GM21447 (cell line): ENCODE data around the gene HS3ST6.
"Not testable (repeated sequence)": the region's sequence is repeated elsewhere in the genome, so short reads cannot be mapped to it uniquely, and the experiment has no call there.

ENCODE experiments used
- ATAC-seq: cut with Tn5 transposase; IDR thresholded peaks from one replicate; pipeline ENCODE4 v1.9.1; 2021; ENCODE audit not compliant: unreplicated experiment

Gene HS3ST6

DNA sequence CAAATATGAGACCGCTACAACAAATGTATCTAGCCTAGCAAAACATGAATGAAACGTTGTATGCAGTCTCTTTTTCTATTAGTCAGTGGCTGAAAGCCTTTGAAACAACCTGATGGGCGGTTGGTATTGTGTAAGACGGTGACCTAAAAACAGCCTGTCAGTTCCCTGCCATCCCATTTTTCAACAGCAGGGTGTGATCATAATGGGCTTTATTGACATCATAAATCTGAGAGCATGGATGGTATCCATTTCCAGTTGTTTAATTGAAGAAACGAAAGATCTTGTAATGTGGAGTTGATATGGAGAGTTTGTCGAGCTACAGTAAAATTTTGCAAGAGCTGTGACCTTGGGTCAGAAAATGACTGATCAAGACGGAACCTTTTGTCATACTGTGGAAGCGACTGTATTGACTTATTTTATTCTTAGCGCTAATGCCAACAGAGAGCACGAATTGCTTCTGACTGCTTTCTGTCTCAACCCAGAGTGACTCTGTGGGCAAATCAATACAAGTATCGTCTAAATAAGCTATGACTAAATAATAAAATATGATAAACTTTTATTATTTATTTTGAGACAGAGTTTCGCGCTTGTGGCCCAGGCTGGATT lies 34.0 kb downstream of the HS3ST6 start:
- no peak for ATAC-seq

DNA sequence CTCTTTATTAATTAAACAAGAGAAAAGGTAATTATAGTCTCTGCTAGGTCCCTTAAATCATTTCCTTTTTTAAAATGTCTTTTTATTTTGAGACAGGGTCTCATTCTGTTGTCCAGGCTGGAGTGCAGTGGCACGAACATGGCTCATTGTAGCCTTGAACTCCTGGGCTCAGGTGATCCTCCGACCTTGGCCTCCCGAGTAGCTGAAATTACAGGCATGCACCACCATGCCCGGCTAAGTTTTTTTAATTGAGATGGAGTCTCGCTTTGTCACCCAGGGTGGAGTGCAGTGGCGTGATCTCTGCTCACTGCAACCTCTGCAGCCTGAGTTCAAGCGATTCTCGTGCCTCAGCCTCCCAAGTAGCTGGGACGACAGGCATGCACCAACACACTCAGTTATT lies 37.0 kb downstream of the HS3ST6 start:
- ATAC-seq: not testable (repeated sequence)

DNA sequence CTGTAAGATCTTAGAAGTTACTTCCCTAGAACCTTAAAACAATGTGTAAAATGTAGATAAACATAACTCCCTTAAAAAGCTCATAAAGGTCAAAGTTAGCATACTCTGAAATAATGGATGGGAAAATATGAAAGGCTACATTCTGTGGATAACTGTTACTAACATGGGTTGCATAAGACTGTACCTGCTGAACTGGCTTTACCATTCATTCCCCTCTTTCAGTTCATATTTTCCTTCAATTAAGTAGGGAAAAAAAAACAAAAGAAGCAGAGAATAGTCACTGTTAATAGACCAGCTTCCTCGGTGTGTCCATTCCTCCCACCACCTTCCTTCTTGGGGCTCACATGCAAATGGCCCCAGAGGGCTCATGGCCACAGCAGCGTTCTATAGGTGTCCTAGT lies 38.7 kb downstream of the HS3ST6 start:
- ATAC-seq: no peak

DNA sequence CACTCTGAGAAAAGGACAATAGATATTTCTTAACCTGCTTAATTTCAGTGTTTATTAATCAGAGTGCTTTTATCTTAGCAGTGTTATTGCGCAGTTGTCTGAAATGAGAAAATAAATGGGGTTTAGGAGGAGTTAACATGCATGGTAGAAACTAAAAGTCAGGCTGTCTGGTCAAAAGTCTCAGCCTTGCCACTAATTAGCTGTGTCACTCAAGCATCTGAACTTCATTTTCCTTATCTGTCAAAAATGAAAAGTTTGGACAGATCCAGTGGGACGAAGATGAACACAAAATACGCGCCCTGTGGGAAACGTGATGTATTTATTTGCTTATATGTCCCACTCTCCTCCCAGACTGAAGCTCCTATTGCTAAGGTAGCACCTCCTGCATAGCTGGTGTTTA lies 40.0 kb downstream of the HS3ST6 start:
- ATAC-seq: no peak

DNA sequence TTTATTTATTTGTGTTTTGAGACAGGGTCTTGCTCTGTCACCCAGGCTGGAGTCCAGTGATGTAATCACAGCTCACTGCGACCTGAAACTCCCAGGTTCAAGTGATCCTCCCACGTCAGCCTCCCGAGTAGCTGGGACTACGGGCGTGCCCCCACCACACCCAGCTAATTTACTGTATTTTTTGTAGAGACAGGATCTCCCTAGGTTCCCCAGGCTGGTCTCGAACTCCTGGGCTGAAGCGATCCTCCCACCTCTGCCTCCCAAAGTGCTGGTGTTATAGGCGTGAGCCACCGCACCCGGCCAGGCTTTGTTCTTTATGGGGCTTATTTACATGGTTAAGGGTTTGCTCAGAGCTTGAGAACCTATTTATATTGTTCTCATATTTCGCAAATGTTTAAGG lies 40.4 kb downstream of the HS3ST6 start:
- ATAC-seq: no peak

DNA sequence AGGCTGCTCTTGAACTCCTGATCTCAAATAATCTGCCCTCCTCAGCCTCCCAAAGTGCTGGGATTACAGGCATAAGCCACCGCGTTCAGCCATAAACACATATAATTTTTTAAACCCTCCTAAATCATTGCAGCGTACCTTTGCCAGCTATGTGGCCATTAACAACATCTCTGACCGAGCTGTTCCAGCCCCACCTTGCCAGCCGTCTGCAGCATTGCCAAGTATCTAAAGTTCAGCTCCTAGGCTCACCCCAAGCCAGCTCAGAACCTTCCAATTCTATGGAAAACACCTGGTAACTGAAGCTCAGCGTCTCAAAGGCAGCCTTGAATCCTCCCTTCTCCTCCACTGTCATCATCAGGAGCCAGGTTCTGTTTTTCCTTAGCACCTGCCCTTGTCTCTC lies 41.1 kb downstream of the HS3ST6 start:
- no peak for ATAC-seq

DNA sequence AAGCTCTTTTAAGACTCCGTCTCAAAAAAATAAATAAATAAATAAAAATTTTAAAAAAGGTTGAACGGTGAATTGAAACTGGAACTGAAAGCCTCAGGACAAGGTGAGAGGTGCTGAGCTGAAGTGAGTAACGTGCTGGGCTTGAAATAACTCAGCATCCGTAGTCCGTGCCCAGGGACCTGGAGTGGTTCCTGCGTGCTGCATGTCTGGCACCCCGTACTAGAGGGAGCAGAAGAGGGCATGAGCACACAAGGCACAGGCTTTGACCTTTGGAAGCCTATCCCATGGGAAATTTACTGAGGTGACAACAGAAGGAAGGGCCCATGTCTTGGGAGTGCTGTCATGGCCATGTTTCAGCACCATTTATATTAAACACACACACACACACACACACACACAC lies 41.7 kb downstream of the HS3ST6 start:
- ATAC-seq: no peak

DNA sequence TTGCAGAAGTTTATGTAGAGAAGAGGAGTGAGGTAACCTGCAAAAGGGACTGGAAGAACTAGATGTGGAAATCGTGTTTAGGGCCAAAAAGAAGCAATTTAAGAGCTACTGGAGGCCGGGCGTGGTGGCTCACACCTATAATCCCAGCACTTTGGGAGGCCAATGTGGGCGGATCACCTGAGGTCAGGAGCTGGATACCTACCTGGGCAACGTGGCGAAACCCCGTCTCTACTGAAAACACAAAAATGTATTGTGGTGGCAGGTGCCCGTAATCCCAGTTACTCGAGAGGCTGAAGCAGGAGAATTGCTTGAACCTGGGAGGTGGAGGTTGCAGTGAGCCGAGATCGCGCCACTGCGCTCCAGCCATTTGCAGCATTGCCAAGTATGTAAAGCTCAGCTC lies 42.1 kb downstream of the HS3ST6 start:
- not testable (repeated sequence) for ATAC-seq

DNA sequence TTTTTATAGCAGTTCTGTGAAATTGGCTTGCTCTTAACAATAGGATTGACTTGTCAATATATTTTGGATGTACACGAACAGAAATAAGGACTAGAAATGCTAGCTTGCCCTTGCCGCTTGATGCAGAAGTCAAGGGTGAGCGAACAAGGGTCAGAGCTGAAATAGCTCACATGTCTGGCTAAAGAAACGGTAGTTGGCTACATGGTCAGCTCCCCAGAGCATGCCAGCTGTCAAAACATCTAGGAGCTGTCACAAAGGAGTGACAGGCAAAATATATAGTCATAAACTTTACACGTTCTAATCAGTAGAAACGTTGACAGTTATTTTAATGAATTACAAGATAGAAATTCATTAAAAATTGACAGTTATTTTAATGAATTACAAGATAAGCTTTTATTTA lies 43.4 kb downstream of the HS3ST6 start:
- no peak for ATAC-seq

DNA sequence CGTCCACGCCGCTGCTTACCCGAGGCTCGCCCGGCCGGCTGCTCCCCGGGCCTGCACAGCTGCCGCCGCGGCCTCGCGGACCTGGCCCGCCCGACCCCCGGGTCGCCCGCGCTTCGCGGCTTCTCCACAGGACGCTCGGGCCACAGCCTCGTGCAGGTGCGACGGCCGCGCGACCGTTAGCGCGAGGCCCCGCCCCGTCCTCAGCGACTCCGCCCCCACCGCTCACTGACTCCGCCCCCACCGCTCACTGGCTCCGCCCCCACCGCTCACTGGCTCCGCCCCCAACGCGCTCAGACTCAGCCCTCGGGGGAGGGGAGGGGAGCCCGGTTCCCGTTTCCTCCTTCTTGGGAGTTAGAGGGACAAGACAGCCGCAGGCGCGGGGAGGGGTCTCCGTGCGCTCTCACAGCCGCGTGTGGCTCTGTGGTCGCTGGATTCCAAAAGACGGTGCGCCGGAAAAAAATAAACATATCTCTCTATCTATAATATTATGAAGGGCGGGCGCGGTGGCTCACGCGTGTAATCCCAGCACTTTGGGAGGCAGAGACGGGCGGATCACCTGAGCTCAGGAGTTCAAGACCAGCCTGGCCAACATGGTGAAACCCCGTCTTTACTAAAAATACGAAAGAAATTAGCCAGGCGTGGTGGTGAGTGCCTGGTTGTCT lies 46.1 kb downstream of the HS3ST6 start, which contains the start of gene MEIOB:
MEIOB (minus strand) TSS at position 191 of the 662 bp plus-strand sequence. CDS start 3,989 bp downstream, outside the sequence.
- no peak for ATAC-seq

DNA sequence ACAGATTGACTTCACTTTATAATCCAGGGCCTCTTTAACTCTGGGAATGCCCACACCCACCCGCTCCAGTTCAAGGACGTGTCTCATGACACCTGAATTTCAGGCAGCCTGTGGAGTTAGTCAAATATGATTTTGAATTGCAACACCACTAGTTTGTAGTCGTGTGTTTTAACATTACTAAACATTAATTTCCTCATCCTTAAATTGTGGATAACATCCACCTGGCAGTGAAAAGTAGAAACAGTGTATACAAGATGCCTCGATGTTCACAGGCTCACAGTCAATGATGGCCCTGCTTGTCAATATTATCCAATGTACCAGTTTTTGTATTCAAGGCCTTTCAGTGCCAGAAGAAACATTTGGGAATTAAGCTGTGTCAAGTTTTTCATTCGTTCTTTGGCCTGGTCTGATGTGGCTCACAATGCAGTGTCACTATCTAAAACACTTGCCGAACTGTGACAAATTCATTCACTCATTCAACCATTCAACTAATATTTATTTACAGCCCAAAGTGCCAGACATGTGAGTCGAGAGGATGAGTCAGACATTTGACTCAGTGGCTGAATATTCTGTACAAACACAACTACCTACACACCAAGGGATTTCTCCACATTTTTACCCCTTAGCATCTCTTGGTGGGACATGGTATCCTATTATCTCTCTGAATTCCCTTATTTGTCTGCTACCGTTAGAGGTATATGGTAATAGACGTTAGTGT lies 47.7 kb downstream of the HS3ST6 start:
- ATAC-seq: no peak

DNA sequence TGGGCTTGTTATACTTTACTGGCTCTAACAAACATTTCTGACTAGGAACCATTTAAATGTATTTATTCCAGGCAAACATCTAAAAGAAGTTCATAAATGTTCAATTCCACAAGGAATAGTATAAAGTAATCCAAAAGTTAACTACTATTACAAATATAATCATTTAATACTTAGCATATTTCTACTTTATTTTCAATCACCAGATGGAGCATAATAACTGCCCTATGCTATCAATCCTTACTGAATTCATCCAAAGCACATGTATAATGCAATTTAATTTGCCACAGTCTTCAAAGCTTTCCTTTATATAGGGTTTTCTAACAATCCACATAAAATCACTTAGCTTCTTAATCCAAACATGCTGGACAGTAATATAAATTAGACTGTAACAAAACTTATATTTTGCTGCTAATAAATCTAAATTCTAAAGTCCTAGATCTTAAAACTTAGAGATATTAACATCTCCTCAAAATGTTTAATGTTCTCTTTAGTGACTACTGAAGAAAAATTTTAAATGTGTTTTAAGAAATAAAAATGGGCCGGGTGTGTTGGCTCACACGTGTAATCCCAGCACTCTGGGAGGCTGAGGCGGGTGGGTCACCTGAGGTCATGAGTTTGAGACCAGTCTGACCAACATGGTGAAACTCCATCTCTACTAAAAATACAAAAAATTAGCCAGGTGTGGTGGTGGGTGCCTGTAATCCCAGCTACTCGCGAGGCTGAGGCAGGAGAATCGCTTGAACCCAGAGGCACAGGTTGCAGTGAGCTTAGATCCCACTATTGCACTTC lies 52.1 kb downstream of the HS3ST6 start:
- ATAC-seq: no peak

DNA sequence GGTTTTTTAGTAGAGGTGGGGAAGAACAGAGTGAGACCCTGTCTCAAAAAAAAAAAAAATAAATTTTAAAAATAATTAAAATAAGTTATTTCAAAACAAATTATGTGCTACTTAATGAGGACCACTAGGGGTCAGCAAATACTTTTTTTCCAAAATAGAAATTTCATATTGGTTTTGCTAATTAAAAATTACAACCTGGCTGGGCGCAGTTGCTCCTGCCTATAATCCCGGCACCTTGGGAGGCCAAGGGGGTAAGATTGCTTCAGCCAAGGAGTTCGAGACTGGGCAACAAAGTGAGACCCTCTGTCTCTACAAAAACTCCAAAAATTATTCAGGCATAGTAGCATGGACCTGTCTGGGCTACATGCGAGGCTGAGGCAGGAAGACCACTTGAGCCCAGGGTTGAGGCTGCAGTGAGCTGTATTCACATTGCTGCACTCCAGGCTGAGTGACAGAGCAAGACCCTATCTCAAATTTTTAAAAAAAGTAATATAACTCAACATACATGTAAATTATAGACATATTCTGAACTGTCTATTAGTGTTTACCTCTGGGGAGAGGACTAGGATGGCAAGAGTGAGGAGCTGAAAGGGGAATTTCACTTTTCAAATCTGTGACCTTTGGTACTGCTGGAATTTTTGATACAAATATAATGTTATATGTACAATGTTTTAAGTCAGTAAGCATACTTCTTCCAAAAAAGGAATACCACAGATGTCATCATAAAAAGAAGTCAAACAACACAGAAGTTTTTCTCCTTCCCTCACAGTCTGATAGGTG lies 54.3 kb downstream of the HS3ST6 start:
- no peak for ATAC-seq

DNA sequence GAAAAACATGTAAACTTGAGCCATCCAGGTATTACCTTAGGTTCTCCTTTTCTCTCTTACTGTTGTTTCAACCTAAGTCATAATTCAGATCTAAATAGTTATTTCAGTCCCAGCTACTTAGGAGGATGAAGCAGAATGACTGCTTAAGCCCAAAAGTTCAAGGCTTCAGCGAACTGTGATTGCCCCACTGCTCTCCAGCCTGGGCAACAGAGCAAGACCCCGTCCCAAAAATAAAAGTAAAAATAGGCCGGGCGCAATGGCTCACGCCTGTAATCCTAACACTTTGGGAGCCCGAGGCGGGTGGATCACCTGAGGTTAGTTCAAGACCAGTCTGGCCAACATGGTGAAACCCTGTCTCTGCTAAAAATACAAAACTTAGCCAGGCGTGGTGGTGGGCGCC lies 55.8 kb downstream of the HS3ST6 start:
- no peak for ATAC-seq

DNA sequence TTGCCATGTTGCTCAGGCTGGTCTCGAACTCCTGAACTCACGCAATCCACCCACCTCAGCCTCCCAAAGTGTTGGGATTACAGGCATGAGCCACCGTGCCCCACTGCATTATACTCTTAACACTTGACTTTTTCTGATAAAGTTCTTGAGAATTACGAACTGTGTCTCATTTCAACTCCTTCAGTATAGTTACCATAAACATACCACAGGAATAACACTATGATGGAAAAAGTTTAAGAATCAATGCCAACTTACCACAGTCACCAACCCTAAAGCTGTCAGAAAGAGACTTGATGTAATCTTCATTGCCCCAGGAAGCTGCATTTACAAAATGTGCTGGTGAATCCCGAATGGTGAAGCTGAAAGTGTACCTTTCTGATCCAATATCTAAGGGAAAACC lies 56.5 kb downstream of the HS3ST6 start:
- ATAC-seq: no peak
